ENCODE results near the gene RPS6KB1. TPM values are rescaled to one million over a fixed set of nuclear protein-coding genes. Genes with fewer than 3 reads are reported as not detected.
A peak's percentile ranks its signal among the peaks of the same experiment; 100 is the strongest.
"Not testable (repeated sequence)": the region's sequence is repeated elsewhere in the genome, so short reads cannot be mapped to it uniquely, and the experiment has no call there.

Gene RPS6KB1
- total RNA-seq, 1 experiment from 2014 or later, result 66.9 TPM

DNA sequence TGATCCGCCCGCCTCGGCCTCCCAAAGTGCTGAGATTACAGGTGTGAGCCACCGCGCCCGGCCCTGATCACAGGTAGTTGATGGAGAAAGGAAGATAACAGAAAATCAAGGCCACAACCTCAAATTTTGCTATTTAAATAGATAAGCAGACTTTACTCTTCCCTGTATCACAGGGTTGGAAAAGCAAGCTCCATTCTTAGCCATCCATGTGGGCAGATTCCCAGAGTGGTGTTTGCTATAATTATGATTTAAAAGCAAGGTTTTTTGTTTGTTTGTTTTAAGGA, 44.6 kb upstream of the RPS6KB1 start:
- peaks cover 79% of the 10 kb centered on the region for H3K36me3 Mint-ChIP-seq (ENCODE audit: insufficient read depth, unreplicated experiment)
- peak in 1 of 2 experiments; percentile 13 for DNase-seq
- peaks cover 84% of the 10 kb centered on the region for H3K4me1 ChIP-seq
- H3K27ac Mint-ChIP-seq (ENCODE audit: unreplicated experiment), result peak overlapping the region; percentile 98
- no peak overlapping the region for H3K4me3 Mint-ChIP-seq (ENCODE audit: unreplicated experiment)
- peaks cover 71% of the 10 kb centered on the region for H3K4me1 Mint-ChIP-seq (ENCODE audit: low read depth, unreplicated experiment)
- H3K9me3 ChIP-seq, result no peaks in the 10 kb centered on the region
- H3K27me3 Mint-ChIP-seq (ENCODE audit: insufficient read depth, unreplicated experiment), result no peaks in the 10 kb centered on the region
- no peak overlapping the region for H3K4me3 ChIP-seq (ENCODE audit: low read depth, low read length)
- ChIA-PET POLR2A (interaction anchor here (0.6 kb wide), 2 partner anchors 11 to 20 kb away, joined by 3 to 6 read pairs; no protein-coding TSS in a partner anchor), CTCF (interaction anchor here (1.0 to 2.5 kb wide), 2 partner anchors 11 kb away, joined by 5 to 9 read pairs; no protein-coding TSS in a partner anchor)
- intact Hi-C loops (cut with micrococcal nuclease; ENCODE audit: unreplicated experiment), result loop anchor here (5.0 kb wide), 1 partner anchor 141 kb away; the partner anchor contains the start of genes PTRH2 and VMP1
- no peaks in the 10 kb centered on the region for H3K27me3 ChIP-seq (replicated peaks; ENCODE audit: control insufficient read depth, insufficient read depth, low read length)
- BruUV-seq (replicated peaks), result no TSS peak
- H3K36me3 ChIP-seq (ENCODE audit: control insufficient read depth, insufficient read depth, low read length), result no peaks in the 10 kb centered on the region
- TF ChIP-seq, protein P1, sequence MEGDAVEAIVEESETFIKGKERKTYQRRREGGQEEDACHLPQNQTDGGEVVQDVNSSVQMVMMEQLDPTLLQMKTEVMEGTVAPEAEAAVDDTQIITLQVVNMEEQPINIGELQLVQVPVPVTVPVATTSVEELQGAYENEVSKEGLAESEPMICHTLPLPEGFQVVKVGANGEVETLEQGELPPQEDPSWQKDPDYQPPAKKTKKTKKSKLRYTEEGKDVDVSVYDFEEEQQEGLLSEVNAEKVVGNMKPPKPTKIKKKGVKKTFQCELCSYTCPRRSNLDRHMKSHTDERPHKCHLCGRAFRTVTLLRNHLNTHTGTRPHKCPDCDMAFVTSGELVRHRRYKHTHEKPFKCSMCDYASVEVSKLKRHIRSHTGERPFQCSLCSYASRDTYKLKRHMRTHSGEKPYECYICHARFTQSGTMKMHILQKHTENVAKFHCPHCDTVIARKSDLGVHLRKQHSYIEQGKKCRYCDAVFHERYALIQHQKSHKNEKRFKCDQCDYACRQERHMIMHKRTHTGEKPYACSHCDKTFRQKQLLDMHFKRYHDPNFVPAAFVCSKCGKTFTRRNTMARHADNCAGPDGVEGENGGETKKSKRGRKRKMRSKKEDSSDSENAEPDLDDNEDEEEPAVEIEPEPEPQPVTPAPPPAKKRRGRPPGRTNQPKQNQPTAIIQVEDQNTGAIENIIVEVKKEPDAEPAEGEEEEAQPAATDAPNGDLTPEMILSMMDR (IDR thresholded peaks at IDR 0.05; ENCODE audit: insufficient read depth in 1 of 2, low read depth in 1 of 2, low read length in 1 of 2, severe bottlenecking in 1 of 2, unreplicated experiment in 1 of 2), result no peak
- H3K9me3 Mint-ChIP-seq (ENCODE audit: unreplicated experiment), result no peaks in the 10 kb centered on the region

DNA sequence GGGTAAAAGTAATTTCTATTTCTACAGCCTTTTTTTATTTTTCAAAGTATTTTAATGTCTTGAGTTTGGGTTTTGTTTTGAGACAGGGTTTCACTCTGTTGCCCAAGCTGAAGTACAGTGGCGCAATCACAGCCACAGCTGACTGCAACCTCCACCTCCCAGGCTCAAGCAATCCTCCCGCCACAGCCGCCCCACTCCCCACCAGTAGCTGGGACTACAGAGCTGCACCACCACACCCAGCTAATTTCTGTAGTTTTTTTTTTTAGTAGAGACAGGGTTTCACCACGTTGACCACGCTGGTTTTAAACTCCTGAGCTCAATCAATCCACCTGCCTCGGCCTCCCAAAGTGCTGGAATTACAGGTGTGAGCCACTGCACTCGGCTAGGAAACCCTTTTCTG, 44.1 kb upstream of the RPS6KB1 start:
- Histone ChIP-seq H3K36me3 (ENCODE audit: control insufficient read depth, insufficient read depth, low read length) (no peaks in the 10 kb centered on the region), H3K9me3 (no peaks in the 10 kb centered on the region), H3K27me3 (replicated peaks; ENCODE audit: control insufficient read depth, insufficient read depth, low read length) (no peaks in the 10 kb centered on the region), H3K4me1 (peaks cover 84% of the 10 kb centered on the region), H3K4me3 (ENCODE audit: low read depth, low read length) (no peak overlapping the region)
- Mint-ChIP-seq H3K4me3 (ENCODE audit: unreplicated experiment) (no peak overlapping the region), H3K36me3 (ENCODE audit: insufficient read depth, unreplicated experiment) (peaks cover 79% of the 10 kb centered on the region), H3K27me3 (ENCODE audit: insufficient read depth, unreplicated experiment) (no peaks in the 10 kb centered on the region), H3K9me3 (ENCODE audit: unreplicated experiment) (no peaks in the 10 kb centered on the region), H3K27ac (ENCODE audit: unreplicated experiment) (peak overlapping the region; percentile 98), H3K4me1 (ENCODE audit: low read depth, unreplicated experiment) (peaks cover 70% of the 10 kb centered on the region)
- TF ChIP-seq, protein P1 (IDR thresholded peaks at IDR 0.05; ENCODE audit: insufficient read depth in 1 of 2, low read depth in 1 of 2, low read length in 1 of 2, severe bottlenecking in 1 of 2, unreplicated experiment in 1 of 2), result no peak
- ChIA-PET POLR2A (interaction anchor here (0.6 kb wide), 2 partner anchors 21 to 116 kb away, joined by 3 to 6 read pairs; partner anchors contain the start of gene RNFT1), CTCF (interaction anchor here (1.0 to 2.5 kb wide), 2 partner anchors 11 kb away, joined by 5 to 9 read pairs; no protein-coding TSS in a partner anchor)
- peak; percentile 67 to 70 for DNase-seq
- no TSS peak for BruUV-seq (replicated peaks)
- intact Hi-C loops (cut with micrococcal nuclease; ENCODE audit: unreplicated experiment), result loop anchor here (5.0 kb wide), 1 partner anchor 141 kb away; the partner anchor contains the start of genes PTRH2 and VMP1

DNA sequence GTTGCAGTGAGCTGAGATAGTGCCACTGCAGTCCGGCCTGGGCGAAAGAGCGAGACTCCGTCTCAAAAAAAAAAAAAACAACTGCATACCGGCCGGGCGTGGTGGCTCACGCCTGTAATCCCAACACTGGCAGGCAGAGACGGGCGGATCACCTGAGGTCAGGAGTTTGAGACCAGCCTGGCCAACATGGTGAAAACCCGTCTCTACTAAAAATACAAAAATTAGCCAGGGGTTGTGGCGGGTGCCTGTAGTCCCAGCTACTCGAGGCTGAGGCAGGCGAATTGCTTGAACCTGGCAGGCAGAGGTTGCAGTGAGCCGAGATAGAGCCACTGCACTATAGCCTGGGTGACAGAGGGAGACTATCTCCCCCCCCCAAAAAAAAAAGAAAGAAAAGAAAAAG, 42.6 kb upstream of the RPS6KB1 start:
- H3K4me3 Mint-ChIP-seq (ENCODE audit: unreplicated experiment); H3K4me3 ChIP-seq (ENCODE audit: low read depth, low read length); BruUV-seq (replicated peaks); POLR2A ChIA-PET; intact Hi-C loops (cut with micrococcal nuclease; ENCODE audit: unreplicated experiment); H3K27me3 ChIP-seq (replicated peaks; ENCODE audit: control insufficient read depth, insufficient read depth, low read length); H3K9me3 ChIP-seq; H3K9me3 Mint-ChIP-seq (ENCODE audit: unreplicated experiment); H3K27me3 Mint-ChIP-seq (ENCODE audit: insufficient read depth, unreplicated experiment); H3K36me3 ChIP-seq (ENCODE audit: control insufficient read depth, insufficient read depth, low read length): not testable (repeated sequence)
- peaks cover 83% of the 10 kb centered on the region for H3K4me1 ChIP-seq
- Mint-ChIP-seq H3K27ac (ENCODE audit: unreplicated experiment) (peak overlapping the region; percentile 98), H3K36me3 (ENCODE audit: insufficient read depth, unreplicated experiment) (peaks cover 71% of the 10 kb centered on the region), H3K4me1 (ENCODE audit: low read depth, unreplicated experiment) (peaks cover 63% of the 10 kb centered on the region)
- CTCF ChIA-PET, result interaction anchor here (2.5 kb wide), 1 partner anchor 9 kb away, joined by 9 read pairs; no protein-coding TSS in a partner anchor
- peak in 1 of 2 experiments; percentile 17 for DNase-seq

Measured in Caco-2 (cell line).